Parathyroid adenoma (tissue), 2 donors: ENCODE results near the gene NOTUM.
A peak's percentile ranks its signal among the peaks of the same experiment; 100 is the strongest.

Experiments
- H2AFZ ChIP-seq: fragments of 300-600 bp; sonication (generic); one replicate; pipeline ENCODE4 v1.7.0; 2017; ENCODE audit warnings: antibody characterized with exemption, mild to moderate bottlenecking
- H3K27ac ChIP-seq: fragments of 300-600 bp; sonication (generic); one replicate; pipeline ENCODE4 v1.7.0; 2017
- H3K27me3 ChIP-seq: fragments of 300-600 bp; sonication (generic); one replicate; pipeline ENCODE4 v1.7.0; 2017; ENCODE audit warnings: low read length; ENCODE audit not compliant: control insufficient read depth, insufficient read depth
- H3K36me3 ChIP-seq: fragments of 300-600 bp; sonication (generic); one replicate; pipeline ENCODE4 v1.7.0; 2017; ENCODE audit warnings: low read length; ENCODE audit not compliant: control insufficient read depth, insufficient read depth
- H3K4me1 ChIP-seq: fragments of 300-600 bp; sonication (generic); one replicate; pipeline ENCODE4 v1.7.0; 2017; ENCODE audit warnings: control low read depth
- H3K4me2 ChIP-seq: fragments of 300-600 bp; sonication (generic); one replicate; pipeline ENCODE4 v1.7.0; 2017; ENCODE audit warnings: low read length
- H3K4me3 ChIP-seq: fragments of 300-600 bp; sonication (generic); one replicate; pipeline ENCODE4 v1.7.0; 2017; ENCODE audit warnings: low read depth, low read length
- H3K79me2 ChIP-seq: fragments of 300-600 bp; sonication (generic); one replicate; pipeline ENCODE4 v1.7.0; 2017; ENCODE audit warnings: control low read depth
- H3K9ac ChIP-seq: fragments of 300-600 bp; sonication (generic); one replicate; pipeline ENCODE4 v1.7.0; 2017; ENCODE audit warnings: mild to moderate bottlenecking
- H3K9me3 ChIP-seq: fragments of 300-600 bp; sonication (generic); one replicate; pipeline ENCODE4 v1.7.0; 2017; ENCODE audit warnings: low read length; ENCODE audit not compliant: control insufficient read depth
- CTCF ChIP-seq: fragments of 300-600 bp; sonication (generic); IDR thresholded peaks from one replicate; pipeline ENCODE4 v1.7.0; 2017; ENCODE audit warnings: antibody characterized with exemption, mild to moderate bottlenecking
- donor health status: primary hyperparathyroidism.

The NOTUM gene

DNA sequence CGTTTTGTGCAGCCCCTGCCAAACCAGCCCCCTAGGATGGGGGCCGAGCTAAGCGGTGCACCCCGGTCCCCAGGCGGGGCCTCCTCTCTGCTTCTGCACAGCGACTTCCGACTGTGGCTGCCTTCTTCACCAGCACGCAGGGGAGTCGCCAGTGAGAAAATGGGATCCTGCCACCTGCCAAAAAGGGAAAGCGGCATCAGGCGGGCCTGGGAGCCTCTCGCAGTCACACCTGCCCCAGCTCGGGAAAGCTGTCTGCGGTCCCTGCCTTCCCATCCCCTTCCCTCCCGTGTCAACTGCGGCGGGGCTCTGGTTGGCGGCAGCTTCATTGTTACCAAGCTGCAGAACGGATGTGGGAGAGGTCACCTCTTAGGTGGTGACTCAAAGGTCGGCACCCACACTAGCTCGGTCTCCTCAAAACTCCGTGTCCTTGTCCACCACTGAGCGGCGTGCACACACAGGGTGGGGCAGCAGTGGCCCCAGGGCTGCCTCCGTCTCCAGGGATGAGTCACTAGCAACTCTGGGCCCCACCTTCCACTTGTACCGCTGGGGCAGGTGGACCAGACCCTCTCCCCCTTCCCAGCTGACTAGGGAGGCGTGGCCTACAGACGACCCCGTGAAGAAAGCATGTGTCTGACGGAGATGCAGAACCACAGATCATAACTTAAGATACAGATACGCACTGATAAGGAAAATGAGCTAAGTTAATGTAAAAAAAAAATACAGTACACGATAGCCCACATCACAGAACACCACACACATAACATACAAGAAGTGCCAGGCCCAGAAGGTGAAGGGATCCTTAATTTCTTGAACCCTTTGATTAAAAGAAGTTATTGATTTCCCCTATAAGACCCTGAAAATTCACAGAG lies 48.3 kb downstream of the NOTUM start:
- no peak overlapping the region for H3K27ac ChIP-seq
- H3K9me3 ChIP-seq: no peaks in the 10 kb centered on the region
- peaks cover 22% of the 10 kb centered on the region for H3K79me2 ChIP-seq
- no peak for TF ChIP-seq CTCF
- H3K27me3 ChIP-seq: no peaks in the 10 kb centered on the region
- no peak overlapping the region for H3K4me2 ChIP-seq
- no peak overlapping the region for H3K9ac ChIP-seq
- no peak overlapping the region for H3K4me3 ChIP-seq
- H3K4me1 ChIP-seq: peaks cover 10% of the 10 kb centered on the region
- H3K36me3 ChIP-seq: no peaks in the 10 kb centered on the region
- no peak overlapping the region for H2AFZ ChIP-seq

- H3K36me3 ChIP-seq: no peaks in the 10 kb centered on the region
Observed at GRCh38 chr17:81911969-81912368, 49.0 kb downstream of the NOTUM start.

DNA sequence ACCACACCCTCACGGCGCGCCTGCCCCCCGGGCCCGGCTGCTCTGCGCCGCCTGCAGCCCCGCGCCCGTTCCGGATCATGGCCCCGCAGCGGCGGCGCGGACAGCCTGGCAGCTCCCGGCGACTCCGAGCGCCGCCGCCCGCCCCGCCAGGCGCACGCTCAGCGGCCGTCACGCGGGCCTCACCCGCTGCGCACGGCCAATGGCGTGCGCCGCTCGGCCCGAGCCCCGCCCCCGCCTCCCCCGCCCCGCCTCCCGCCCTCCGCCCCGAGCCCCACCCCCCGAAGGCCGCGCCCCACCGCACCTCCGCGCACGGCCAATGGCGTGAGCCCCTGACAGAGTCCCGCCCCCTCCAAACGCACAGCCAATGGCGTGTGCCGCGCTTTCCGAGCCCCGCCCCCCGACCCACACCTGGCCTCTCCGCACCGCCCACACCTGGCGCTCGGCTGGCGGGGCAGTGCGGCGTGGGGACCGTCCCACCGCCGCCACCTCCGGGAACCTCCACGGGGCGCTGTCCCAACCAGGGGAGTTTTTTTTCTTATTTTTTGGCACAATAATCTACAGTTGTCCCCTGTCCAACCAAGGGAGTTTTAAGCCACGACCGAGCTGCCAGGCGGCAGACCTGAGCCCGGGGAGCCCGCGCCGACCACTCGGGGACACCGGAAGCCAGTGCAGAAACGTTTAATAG lies 49.6 kb downstream of the NOTUM start, which contains the start of gene PCYT2:
Gene PCYT2, minus strand, starts transcription at position 123 of the 685 bp plus-strand sequence. Its CDS starts 44 bp downstream, at position 79.
- peak; percentile 14 for TF ChIP-seq CTCF
- H3K4me2 ChIP-seq: peak within 1 kb of the TSS; percentile 92
- H3K27me3 ChIP-seq: no peaks in the 10 kb centered on the region
- no peak within 1 kb of the TSS for H3K27ac ChIP-seq
- H3K4me3 ChIP-seq: peak within 1 kb of the TSS; percentile 79
- no peaks in the 10 kb centered on the region for H3K36me3 ChIP-seq
- H3K4me1 ChIP-seq: peaks cover 4% of the 10 kb centered on the region
- peak within 1 kb of the TSS; percentile 85 for H2AFZ ChIP-seq
- H3K79me2 ChIP-seq: peaks cover 18% of the 10 kb centered on the region
- no peaks in the 10 kb centered on the region for H3K9me3 ChIP-seq
- H3K9ac ChIP-seq: no peak within 1 kb of the TSS

More at GRCh38 chr17:81911969-81912368, 49.0 kb downstream of the NOTUM start:
- Histone ChIP-seq H3K27ac (no peak overlapping the region), H2AFZ (no peak overlapping the region), H3K4me2 (peak overlapping the region; percentile 32), H3K27me3 (no peaks in the 10 kb centered on the region), H3K4me3 (peak overlapping the region; percentile 6), H3K4me1 (peaks cover 8% of the 10 kb centered on the region), H3K79me2 (peaks cover 21% of the 10 kb centered on the region), H3K9ac (no peak overlapping the region), H3K9me3 (no peaks in the 10 kb centered on the region)
- no peak for TF ChIP-seq CTCF

DNA sequence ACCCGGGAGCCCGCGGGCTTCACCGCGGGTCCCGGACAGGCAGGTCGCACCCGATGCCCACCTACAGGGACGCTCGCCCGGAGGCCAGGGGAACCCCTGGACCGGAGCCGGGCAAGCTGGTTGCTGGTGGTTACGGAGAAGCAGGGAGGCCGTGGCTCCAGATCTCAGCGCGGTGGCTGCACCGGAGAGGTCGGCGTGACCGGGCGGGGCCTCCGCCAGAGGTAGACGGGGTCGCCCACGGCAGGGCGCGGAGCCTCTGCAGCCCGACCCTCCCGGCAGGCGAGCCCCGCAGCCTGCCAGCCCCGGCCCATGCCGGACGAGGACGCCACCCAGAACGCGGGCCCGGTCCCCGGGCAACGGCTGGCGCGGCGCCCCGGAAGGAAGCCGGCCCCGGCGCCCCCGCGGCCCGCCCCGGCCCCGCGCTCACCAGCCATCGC lies 50.1 kb downstream of the NOTUM start:
- no peaks in the 10 kb centered on the region for H3K36me3 ChIP-seq
- no peak for TF ChIP-seq CTCF

More for the DNA sequence above, 50.1 kb downstream of the NOTUM start:
- H3K4me1 ChIP-seq: peaks cover 4% of the 10 kb centered on the region
- H3K9me3 ChIP-seq: no peaks in the 10 kb centered on the region
- H3K4me3 ChIP-seq: peak overlapping the region; percentile 79
- peak overlapping the region; percentile 92 for H3K4me2 ChIP-seq
- peaks cover 17% of the 10 kb centered on the region for H3K79me2 ChIP-seq
- H3K27me3 ChIP-seq: no peaks in the 10 kb centered on the region
- H3K9ac ChIP-seq: no peak overlapping the region
- H2AFZ ChIP-seq: peak overlapping the region; percentile 85
- no peak overlapping the region for H3K27ac ChIP-seq
